Transverse colon (tissue), 3 donors: ENCODE data around the gene CEACAM21.

Experiments used
- POLR2A ChIP-seq: fragments of 450-650 bp; IDR thresholded peaks from one replicate; pipeline ENCODE4 v1.6.1; 2016; ENCODE audit warnings: antibody characterized with exemption, mild to moderate bottlenecking, moderate library complexity
- TF ChIP-seq, protein P1 (sequence below), 5 experiments: fragments of 200-600 bp in 3 of 5; fragments of 450-650 bp in 2 of 5; sonication (generic) in 3 of 5; IDR thresholded peaks; 1 replicate in 2 of 5; 2 replicates in 3 of 5; pipeline ENCODE4 v1.5.1; 2016 to 2017; ENCODE audit warnings: antibody characterized with exemption in 5 of 5, inconsistent platforms in 3 of 5, mild to moderate bottlenecking in 2 of 5, moderate library complexity in 1 of 5

DNA sequence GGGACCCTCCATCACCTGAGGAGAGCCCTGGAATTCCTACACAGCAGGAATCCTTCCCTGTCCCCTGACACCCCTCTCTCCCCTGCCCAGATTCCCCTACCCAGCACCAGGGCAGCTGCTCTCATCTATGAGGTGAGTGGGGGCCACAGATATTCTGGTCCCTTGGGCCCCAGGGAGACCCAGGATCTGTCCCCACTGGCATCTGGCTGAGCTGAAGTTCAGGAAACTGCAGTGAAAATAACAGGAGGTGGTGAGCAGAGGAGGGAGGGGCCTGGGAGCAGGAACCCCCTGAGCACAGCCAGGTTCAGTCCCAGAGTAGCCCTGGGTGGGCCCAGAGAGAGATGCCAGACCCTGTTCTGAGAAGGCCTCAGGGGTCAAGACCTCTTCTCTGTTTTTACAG lies 10.1 kb downstream of the CEACAM21 start:
- TF ChIP-seq, protein P1, sequence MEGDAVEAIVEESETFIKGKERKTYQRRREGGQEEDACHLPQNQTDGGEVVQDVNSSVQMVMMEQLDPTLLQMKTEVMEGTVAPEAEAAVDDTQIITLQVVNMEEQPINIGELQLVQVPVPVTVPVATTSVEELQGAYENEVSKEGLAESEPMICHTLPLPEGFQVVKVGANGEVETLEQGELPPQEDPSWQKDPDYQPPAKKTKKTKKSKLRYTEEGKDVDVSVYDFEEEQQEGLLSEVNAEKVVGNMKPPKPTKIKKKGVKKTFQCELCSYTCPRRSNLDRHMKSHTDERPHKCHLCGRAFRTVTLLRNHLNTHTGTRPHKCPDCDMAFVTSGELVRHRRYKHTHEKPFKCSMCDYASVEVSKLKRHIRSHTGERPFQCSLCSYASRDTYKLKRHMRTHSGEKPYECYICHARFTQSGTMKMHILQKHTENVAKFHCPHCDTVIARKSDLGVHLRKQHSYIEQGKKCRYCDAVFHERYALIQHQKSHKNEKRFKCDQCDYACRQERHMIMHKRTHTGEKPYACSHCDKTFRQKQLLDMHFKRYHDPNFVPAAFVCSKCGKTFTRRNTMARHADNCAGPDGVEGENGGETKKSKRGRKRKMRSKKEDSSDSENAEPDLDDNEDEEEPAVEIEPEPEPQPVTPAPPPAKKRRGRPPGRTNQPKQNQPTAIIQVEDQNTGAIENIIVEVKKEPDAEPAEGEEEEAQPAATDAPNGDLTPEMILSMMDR (IDR thresholded peaks at IDR 0.05), result no peak
- no peak for TF ChIP-seq POLR2A
